Coronary artery (tissue), 2 donors: ENCODE results near the gene TIPIN.

ENCODE experiments used
- DNase-seq: peaks from one replicate; pipeline ENCODE4 v3.0.0-alpha.2; 2017; ENCODE audit warnings: low spot score
- H3K27ac ChIP-seq, 2 donors: fragments of 200-600 bp; sonication (generic); one replicate each; pipeline ENCODE4 v1.5.1; 2016 to 2019
- H3K4me3 ChIP-seq: fragments of 200-600 bp; sonication (generic); 2 replicates; pipeline ENCODE4 v1.5.1; 2016; ENCODE audit warnings: mild to moderate bottlenecking, moderate library complexity
- TF ChIP-seq, protein P1 (sequence below): fragments of 200-600 bp; sonication (generic); IDR thresholded peaks from one replicate; pipeline ENCODE4 v1.5.1; 2019; ENCODE audit warnings: antibody characterized with exemption

Gene TIPIN, protein sequence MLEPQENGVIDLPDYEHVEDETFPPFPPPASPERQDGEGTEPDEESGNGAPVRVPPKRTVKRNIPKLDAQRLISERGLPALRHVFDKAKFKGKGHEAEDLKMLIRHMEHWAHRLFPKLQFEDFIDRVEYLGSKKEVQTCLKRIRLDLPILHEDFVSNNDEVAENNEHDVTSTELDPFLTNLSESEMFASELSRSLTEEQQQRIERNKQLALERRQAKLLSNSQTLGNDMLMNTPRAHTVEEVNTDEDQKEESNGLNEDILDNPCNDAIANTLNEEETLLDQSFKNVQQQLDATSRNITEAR

DNA sequence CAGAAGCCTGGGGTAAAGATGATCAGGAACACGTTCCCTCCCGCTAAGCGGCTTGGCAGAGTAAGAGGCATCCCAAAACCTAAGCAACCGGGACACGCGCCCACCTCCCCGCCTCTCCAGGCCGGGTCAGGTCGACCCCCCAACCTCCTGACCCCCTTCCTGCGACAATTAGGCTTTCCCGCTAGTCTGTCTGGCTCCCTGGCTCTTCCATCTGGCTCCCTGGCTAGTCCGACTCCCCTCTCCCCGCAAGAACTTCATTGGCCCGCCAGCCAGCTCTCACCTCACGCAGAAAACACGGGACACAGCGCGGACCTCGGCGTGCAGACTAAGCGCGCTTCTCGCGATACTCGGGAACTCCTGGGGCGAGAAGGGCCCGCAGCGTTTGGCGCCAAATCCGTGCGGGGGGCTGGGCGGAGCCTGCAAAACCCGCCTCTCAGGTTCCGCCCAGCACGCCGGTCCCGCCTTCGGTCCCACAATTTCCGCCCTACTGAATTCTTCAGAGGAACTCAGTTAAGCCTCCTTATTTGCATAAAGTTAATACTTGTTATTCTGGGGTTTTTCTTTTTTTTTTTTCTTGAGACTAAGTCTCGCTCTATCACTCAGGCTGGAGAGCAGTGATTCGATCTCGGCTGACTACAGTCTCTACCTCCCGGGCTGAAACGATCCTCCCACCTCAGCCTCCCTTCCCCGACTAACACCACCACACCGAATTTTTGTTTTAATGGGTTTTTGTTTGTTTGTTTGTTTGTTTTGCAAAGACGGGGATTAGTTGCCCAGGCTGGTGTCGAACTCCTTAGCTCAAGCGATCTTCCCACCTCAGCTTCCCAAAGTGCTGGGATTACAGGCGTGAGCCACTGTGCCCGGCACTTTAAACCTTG is at the start of gene TIPIN:
Gene TIPIN, minus strand, starts transcription at position 327 of the 878 bp plus-strand sequence. CDS start 3,738 bp downstream, outside the sequence.
- TF ChIP-seq, protein P1, sequence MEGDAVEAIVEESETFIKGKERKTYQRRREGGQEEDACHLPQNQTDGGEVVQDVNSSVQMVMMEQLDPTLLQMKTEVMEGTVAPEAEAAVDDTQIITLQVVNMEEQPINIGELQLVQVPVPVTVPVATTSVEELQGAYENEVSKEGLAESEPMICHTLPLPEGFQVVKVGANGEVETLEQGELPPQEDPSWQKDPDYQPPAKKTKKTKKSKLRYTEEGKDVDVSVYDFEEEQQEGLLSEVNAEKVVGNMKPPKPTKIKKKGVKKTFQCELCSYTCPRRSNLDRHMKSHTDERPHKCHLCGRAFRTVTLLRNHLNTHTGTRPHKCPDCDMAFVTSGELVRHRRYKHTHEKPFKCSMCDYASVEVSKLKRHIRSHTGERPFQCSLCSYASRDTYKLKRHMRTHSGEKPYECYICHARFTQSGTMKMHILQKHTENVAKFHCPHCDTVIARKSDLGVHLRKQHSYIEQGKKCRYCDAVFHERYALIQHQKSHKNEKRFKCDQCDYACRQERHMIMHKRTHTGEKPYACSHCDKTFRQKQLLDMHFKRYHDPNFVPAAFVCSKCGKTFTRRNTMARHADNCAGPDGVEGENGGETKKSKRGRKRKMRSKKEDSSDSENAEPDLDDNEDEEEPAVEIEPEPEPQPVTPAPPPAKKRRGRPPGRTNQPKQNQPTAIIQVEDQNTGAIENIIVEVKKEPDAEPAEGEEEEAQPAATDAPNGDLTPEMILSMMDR: no peak
- Histone ChIP-seq H3K27ac (peak within 1 kb of the TSS; percentile 2 to 91), H3K4me3 (peak within 1 kb of the TSS; percentile 84)
- peak; percentile 96 for DNase-seq

DNA sequence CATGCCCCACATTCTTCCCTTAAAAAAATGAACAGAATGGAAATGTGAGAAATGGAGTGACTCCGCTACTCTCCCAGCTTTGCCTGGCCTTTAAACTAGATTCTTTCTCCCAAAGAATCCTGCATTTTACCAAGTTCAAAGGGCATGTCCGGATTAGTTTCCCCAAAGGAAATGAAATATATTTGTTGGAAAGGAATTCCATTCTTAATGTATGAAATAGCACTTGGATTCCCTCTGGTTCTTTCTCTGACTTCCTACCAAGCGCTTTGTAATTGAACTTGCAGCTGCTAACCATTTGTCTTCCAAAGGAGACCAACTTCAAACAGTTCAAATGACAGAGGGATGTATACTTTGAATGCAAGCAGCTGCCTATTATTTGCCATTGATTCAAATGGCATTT is 49.1 kb upstream of the TIPIN start:
- DNase-seq: no peak
- Histone ChIP-seq H3K27ac (no peak overlapping the region), H3K4me3 (no peak overlapping the region)
- TF ChIP-seq, protein P1: no peak

DNA sequence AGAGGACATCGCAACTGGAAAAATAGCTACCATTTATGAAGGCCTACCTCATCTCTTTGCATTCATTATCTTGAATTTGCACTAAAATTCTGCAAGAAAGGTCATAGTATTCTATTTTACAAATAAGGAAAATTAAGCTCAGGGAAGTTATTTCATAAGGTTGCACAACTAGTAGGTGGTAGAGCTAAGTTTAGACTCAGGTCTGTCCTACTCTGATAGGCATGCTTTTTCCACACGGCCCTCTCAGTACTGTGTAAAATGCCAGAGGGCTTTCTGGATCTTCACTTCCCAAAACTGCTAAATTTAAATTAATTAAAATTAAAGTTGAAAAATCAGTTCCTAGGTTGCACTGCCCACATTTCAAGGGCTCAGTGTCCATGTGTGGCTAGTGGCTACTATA is 48.5 kb upstream of the TIPIN start:
- H3K4me3 ChIP-seq: no peak overlapping the region
- DNase-seq: no peak
- TF ChIP-seq, protein P1: no peak
- H3K27ac ChIP-seq: no peak overlapping the region

DNA sequence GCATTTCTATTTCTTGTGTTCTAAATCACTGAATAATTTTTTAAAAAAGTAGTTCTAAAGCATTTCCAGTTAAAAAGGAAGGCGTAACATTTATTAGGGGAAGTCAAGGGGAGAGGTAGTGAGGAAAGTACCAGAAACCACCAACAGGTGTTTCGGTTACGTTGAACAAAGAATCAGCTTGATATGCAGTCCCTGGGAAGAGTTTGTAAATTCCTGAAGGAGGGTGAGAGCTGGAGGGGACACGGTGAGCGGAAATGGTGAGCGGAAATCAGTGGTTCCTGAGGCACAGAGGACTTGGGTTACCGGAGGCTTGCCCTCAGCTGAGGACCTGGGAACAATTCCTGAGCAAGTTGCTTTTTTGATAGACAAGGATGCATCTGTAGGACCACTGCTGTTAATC is 48.0 kb upstream of the TIPIN start:
- TF ChIP-seq, protein P1: no peak
- Histone ChIP-seq H3K4me3 (no peak overlapping the region), H3K27ac (no peak overlapping the region)
- DNase-seq: no peak

DNA sequence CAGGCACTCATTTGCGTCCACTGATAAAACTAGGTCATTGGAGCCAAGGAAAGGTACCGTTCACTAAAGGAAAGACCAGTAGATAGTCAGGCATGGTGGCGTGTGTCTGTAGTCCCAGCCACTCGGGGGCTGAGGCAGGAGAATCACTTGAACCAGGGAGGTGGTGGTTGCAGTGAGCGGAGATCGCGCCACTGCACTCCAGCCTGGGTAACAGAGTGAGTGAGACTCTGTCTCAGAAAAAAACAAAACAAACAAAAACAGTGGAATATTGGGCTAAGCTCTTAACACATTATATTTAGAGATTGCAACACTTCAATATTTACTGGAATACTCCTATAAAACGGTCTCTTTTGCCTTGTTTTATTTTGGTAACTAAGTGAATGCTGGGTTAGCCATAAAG is 47.6 kb upstream of the TIPIN start:
- Histone ChIP-seq H3K27ac (no peak overlapping the region), H3K4me3 (no peak overlapping the region)
- DNase-seq: no peak
- TF ChIP-seq, protein P1: no peak

DNA sequence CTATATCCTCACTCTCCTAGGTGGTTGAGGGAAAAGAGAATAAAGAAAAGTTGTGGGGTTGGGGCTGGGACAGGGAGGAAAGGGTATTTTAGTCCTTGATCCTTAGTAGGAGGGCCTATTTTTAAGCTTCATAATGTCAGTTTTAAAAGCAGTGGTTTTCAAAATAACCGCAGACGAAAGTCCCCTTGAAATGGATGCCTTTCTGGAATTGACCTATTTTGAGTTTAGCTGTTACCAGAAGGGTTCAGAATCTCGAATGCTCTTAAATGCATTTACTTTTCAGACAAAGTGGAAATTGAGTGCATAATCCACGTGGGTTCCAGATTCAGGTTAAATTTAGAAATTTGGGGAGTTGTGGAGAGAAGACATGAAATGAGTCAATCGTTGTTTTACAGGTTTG is 46.8 kb upstream of the TIPIN start:
- no peak for DNase-seq
- Histone ChIP-seq H3K27ac (no peak overlapping the region), H3K4me3 (no peak overlapping the region)
- TF ChIP-seq, protein P1: no peak
